Measurements from ENCODE around the gene PCGF3. TPM values are rescaled to one million over a fixed set of nuclear protein-coding genes. Genes with fewer than 3 reads are reported as not detected.

The PCGF3 gene
- total RNA-seq, 2 experiments from 2014 or later, result 45.4 to 51.6 TPM

GRCh38 chr4:706834-707598 lies 1.4 kb downstream of the PCGF3 start:
- POLR2A ChIA-PET, result no interaction called here
- ATAC-seq (ENCODE audit: low read depth) (no peak), DNase-seq (no peak)
- no peak overlapping the region for H3K4me3 Mint-ChIP-seq
- H3K9me3 Mint-ChIP-seq, result no peaks in the 10 kb centered on the region
- H3K27ac Mint-ChIP-seq, result no peak overlapping the region
- H3K4me1 Mint-ChIP-seq, result peaks cover 15% of the 10 kb centered on the region
- H3K27me3 Mint-ChIP-seq, result no peaks in the 10 kb centered on the region
- peaks cover 16% of the 10 kb centered on the region for H3K36me3 Mint-ChIP-seq

- ATAC-seq (ENCODE audit: low read depth) (no peak), DNase-seq (no peak)
- Mint-ChIP-seq H3K36me3 (peaks cover 18% of the 10 kb centered on the region), H3K9me3 (no peaks in the 10 kb centered on the region), H3K4me3 (no peak overlapping the region), H3K4me1 (peaks cover 17% of the 10 kb centered on the region), H3K27ac (no peak overlapping the region), H3K27me3 (no peaks in the 10 kb centered on the region)
- POLR2A ChIA-PET, result interaction anchor here (2.0 kb wide), 1 partner anchor 45 kb away, joined by 5 read pairs; no protein-coding TSS in a partner anchor
Measured at GRCh38 chr4:707929-708630, 2.4 kb downstream of the PCGF3 start.

GRCh38 chr4:708631-708933 lies 3.0 kb downstream of the PCGF3 start:
- POLR2A ChIA-PET, result interaction anchor here (2.0 kb wide), 1 partner anchor 45 kb away, joined by 5 read pairs; no protein-coding TSS in a partner anchor
- ATAC-seq (ENCODE audit: low read depth) (no peak), DNase-seq (no peak)
- H3K4me3 Mint-ChIP-seq, result no peak overlapping the region
- H3K27ac Mint-ChIP-seq, result no peak overlapping the region
- H3K4me1 Mint-ChIP-seq, result peaks cover 17% of the 10 kb centered on the region
- no peaks in the 10 kb centered on the region for H3K9me3 Mint-ChIP-seq
- H3K27me3 Mint-ChIP-seq, result no peaks in the 10 kb centered on the region
- peaks cover 18% of the 10 kb centered on the region for H3K36me3 Mint-ChIP-seq

- no peaks in the 10 kb centered on the region for H3K9me3 Mint-ChIP-seq
- DNase-seq, result no peak
- H3K4me1 Mint-ChIP-seq, result peaks cover 17% of the 10 kb centered on the region
- H3K27me3 Mint-ChIP-seq, result no peaks in the 10 kb centered on the region
- H3K4me3 Mint-ChIP-seq, result no peak overlapping the region
- H3K36me3 Mint-ChIP-seq, result peaks cover 18% of the 10 kb centered on the region
- no peak for ATAC-seq (ENCODE audit: low read depth)
- POLR2A ChIA-PET, result interaction anchor here (2.0 kb wide), 1 partner anchor 46 kb away, joined by 5 read pairs; no protein-coding TSS in a partner anchor
- no peak overlapping the region for H3K27ac Mint-ChIP-seq
Measured at GRCh38 chr4:709348-709747, 3.7 kb downstream of the PCGF3 start.

GRCh38 chr4:710116-710515 lies 4.5 kb downstream of the PCGF3 start:
- Mint-ChIP-seq H3K9me3 (no peaks in the 10 kb centered on the region), H3K27me3 (no peaks in the 10 kb centered on the region), H3K36me3 (peaks cover 18% of the 10 kb centered on the region), H3K4me1 (peaks cover 17% of the 10 kb centered on the region), H3K4me3 (no peak overlapping the region), H3K27ac (no peak overlapping the region)
- POLR2A ChIA-PET, result interaction anchor here (2.0 kb wide), 1 partner anchor 47 kb away, joined by 5 read pairs; no protein-coding TSS in a partner anchor
- ATAC-seq (ENCODE audit: low read depth), result no peak
- DNase-seq, result no peak

- ATAC-seq (ENCODE audit: low read depth) (no peak), DNase-seq (no peak)
- Mint-ChIP-seq H3K4me1 (peaks cover 15% of the 10 kb centered on the region), H3K27ac (no peak overlapping the region), H3K36me3 (peaks cover 18% of the 10 kb centered on the region), H3K27me3 (no peaks in the 10 kb centered on the region), H3K9me3 (no peaks in the 10 kb centered on the region), H3K4me3 (no peak overlapping the region)
- POLR2A ChIA-PET, result no interaction called here
Measured at GRCh38 chr4:710916-711315, 5.3 kb downstream of the PCGF3 start.

GRCh38 chr4:712093-712492 lies 6.5 kb downstream of the PCGF3 start:
- POLR2A ChIA-PET, result no interaction called here
- DNase-seq, result no peak
- H3K36me3 Mint-ChIP-seq, result peaks cover 18% of the 10 kb centered on the region
- ATAC-seq (ENCODE audit: low read depth), result no peak
- H3K27me3 Mint-ChIP-seq, result no peaks in the 10 kb centered on the region
- no peak overlapping the region for H3K27ac Mint-ChIP-seq
- no peak overlapping the region for H3K4me3 Mint-ChIP-seq
- peaks cover 17% of the 10 kb centered on the region for H3K4me1 Mint-ChIP-seq
- no peaks in the 10 kb centered on the region for H3K9me3 Mint-ChIP-seq

- POLR2A ChIA-PET, result no interaction called here
Measured at GRCh38 chr4:712916-713632, 7.4 kb downstream of the PCGF3 start.

GRCh38 chr4:714087-714486 lies 8.5 kb downstream of the PCGF3 start:
- H3K4me3 Mint-ChIP-seq, result no peak overlapping the region
- no peaks in the 10 kb centered on the region for H3K9me3 Mint-ChIP-seq
- POLR2A ChIA-PET, result no interaction called here
- H3K36me3 Mint-ChIP-seq, result peaks cover 13% of the 10 kb centered on the region
- DNase-seq (no peak), ATAC-seq (ENCODE audit: low read depth) (no peak)
- H3K27me3 Mint-ChIP-seq, result no peaks in the 10 kb centered on the region
- H3K27ac Mint-ChIP-seq, result no peak overlapping the region
- H3K4me1 Mint-ChIP-seq, result peaks cover 12% of the 10 kb centered on the region

More at GRCh38 chr4:712916-713632, 7.4 kb downstream of the PCGF3 start:
- Mint-ChIP-seq H3K27ac (no peak overlapping the region), H3K4me3 (no peak overlapping the region), H3K36me3 (peaks cover 18% of the 10 kb centered on the region), H3K4me1 (peaks cover 17% of the 10 kb centered on the region), H3K27me3 (no peaks in the 10 kb centered on the region), H3K9me3 (no peaks in the 10 kb centered on the region)
- DNase-seq (no peak), ATAC-seq (ENCODE audit: low read depth) (no peak)

GRCh38 chr4:717601-718320 lies 12.1 kb downstream of the PCGF3 start:
- H3K36me3 Mint-ChIP-seq, result peaks cover 26% of the 10 kb centered on the region
- no peak for ATAC-seq (ENCODE audit: low read depth)

GRCh38 chr4:718460-718859 lies 12.8 kb downstream of the PCGF3 start:
- POLR2A ChIA-PET, result no interaction called here
- no peak overlapping the region for H3K27ac Mint-ChIP-seq
- peaks cover 31% of the 10 kb centered on the region for H3K36me3 Mint-ChIP-seq
- ATAC-seq (ENCODE audit: low read depth), result no peak
- H3K4me3 Mint-ChIP-seq, result no peak overlapping the region
- no peaks in the 10 kb centered on the region for H3K9me3 Mint-ChIP-seq
- H3K27me3 Mint-ChIP-seq, result no peaks in the 10 kb centered on the region
- no peak for DNase-seq
- H3K4me1 Mint-ChIP-seq, result peaks cover 3% of the 10 kb centered on the region

More at GRCh38 chr4:717601-718320, 12.1 kb downstream of the PCGF3 start:
- POLR2A ChIA-PET, result no interaction called here
- Mint-ChIP-seq H3K4me3 (no peak overlapping the region), H3K27me3 (no peaks in the 10 kb centered on the region), H3K4me1 (peaks cover 3% of the 10 kb centered on the region), H3K27ac (no peak overlapping the region), H3K9me3 (no peaks in the 10 kb centered on the region)
- no peak for DNase-seq

- POLR2A ChIA-PET, result no interaction called here
- H3K27ac Mint-ChIP-seq, result no peak overlapping the region
- peaks cover 39% of the 10 kb centered on the region for H3K36me3 Mint-ChIP-seq
- H3K4me1 Mint-ChIP-seq, result peaks cover 2% of the 10 kb centered on the region
- no peaks in the 10 kb centered on the region for H3K27me3 Mint-ChIP-seq
- DNase-seq, result no peak
- no peak for ATAC-seq (ENCODE audit: low read depth)
- H3K9me3 Mint-ChIP-seq, result no peaks in the 10 kb centered on the region
- H3K4me3 Mint-ChIP-seq, result no peak overlapping the region
Measured at GRCh38 chr4:720111-720860, 14.7 kb downstream of the PCGF3 start.

All from activated naive CD8-positive, alpha-beta T cell treated with anti-CD3 and anti-CD28 coated beads, Interleukin-2, amount 10 ng/mL, durations not matched to agents 7 days and 5 days (primary cell).